ENCODE results near the gene MAPK8.

DNA sequence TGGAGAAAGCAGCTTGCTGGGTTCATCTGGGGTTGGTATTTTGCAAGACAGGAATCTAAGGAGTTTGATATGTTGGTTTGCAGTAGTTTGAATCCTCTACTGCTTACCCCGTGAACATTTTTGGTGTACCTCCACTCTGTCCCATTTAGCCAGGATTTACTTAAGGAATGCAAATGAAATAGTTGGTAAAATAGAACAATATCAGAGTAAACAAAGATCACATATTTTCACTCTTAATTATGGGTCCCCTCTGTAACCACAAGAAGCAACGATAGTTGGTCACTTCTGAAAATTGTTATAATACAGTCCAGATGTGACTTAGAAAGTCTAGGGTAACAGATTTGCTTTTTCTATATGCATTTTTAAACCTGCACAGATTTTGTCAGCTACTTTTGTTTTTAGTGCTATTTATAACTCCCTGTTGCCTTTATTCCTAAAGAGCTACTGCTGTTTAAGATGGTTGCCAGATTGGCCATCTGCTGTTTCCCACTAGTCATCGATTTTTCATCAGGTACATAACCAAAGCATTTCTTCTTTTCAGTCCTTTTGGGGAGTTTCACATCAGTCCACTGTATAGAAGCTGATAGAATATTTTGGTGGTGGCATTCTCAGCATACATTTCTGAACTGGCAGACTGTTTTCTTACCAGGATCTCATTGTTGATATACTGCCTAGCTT, 37.6 kb downstream of the MAPK8 start:
- TF ChIP-seq, protein P1, sequence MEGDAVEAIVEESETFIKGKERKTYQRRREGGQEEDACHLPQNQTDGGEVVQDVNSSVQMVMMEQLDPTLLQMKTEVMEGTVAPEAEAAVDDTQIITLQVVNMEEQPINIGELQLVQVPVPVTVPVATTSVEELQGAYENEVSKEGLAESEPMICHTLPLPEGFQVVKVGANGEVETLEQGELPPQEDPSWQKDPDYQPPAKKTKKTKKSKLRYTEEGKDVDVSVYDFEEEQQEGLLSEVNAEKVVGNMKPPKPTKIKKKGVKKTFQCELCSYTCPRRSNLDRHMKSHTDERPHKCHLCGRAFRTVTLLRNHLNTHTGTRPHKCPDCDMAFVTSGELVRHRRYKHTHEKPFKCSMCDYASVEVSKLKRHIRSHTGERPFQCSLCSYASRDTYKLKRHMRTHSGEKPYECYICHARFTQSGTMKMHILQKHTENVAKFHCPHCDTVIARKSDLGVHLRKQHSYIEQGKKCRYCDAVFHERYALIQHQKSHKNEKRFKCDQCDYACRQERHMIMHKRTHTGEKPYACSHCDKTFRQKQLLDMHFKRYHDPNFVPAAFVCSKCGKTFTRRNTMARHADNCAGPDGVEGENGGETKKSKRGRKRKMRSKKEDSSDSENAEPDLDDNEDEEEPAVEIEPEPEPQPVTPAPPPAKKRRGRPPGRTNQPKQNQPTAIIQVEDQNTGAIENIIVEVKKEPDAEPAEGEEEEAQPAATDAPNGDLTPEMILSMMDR (IDR thresholded peaks at IDR 0.05 in 8 of 11, conservative IDR thresholded peaks at IDR 0.05 in 3 of 11), result no peak
- TF ChIP-seq POLR2A (IDR thresholded peaks at IDR 0.05), result no peak
